ENCODE results near the gene PLCG2.

Gene PLCG2

DNA sequence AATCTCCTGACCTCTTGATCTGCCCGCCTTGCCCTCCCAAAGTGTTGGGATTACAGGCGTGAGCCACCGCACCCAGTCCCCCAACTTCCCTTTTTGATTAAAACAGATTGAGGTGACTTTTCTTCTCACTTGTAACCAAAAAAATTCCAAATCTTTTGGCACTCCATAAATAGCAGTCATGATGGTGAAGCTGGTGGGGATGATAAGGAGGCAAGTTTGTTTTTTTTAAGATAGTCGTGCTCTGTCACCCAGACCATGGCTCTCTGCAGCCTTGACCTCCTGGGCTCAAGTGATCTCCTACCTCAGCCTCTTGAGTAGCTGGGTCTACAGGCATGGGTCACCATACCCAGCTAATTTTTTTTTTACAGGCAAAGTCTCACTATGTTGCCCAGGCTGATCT, 34.7 kb upstream of the PLCG2 start:
- Histone ChIP-seq H2AFZ (ENCODE audit: low read depth, low read length) (no peak overlapping the region), H3K4me2 (ENCODE audit: low read length) (no peak overlapping the region), H3K79me2 (ENCODE audit: low read length) (peaks cover 17% of the 10 kb centered on the region), H3K36me3 (replicated peaks; ENCODE audit: low read depth, low read length) (no peaks in the 10 kb centered on the region), H3K9me3 (ENCODE audit: insufficient read depth, low read length) (no peaks in the 10 kb centered on the region), H3K9ac (ENCODE audit: low read length) (no peak overlapping the region), H3K27ac (ENCODE audit: low read length) (no peak overlapping the region), H3K4me3 (ENCODE audit: low read length) (no peak overlapping the region), H3K4me1 (ENCODE audit: low read length) (peaks cover 72% of the 10 kb centered on the region), H3K27me3 (ENCODE audit: low read depth, low read length) (no peaks in the 10 kb centered on the region), H4K20me1 (ENCODE audit: insufficient read depth, low read length) (no peaks in the 10 kb centered on the region)
- TF ChIP-seq EZH2phosphoT487 (IDR thresholded peaks at IDR 0.05; ENCODE audit: low read depth) = no peak

- Histone ChIP-seq H2AFZ (ENCODE audit: low read depth, low read length) (no peak overlapping the region), H3K4me2 (ENCODE audit: low read length) (no peak overlapping the region), H4K20me1 (ENCODE audit: insufficient read depth, low read length) (no peaks in the 10 kb centered on the region), H3K36me3 (replicated peaks; ENCODE audit: low read depth, low read length) (peaks cover 3% of the 10 kb centered on the region), H3K9ac (ENCODE audit: low read length) (no peak overlapping the region), H3K27ac (ENCODE audit: low read length) (0 out of 2 replicates have a peak overlapping the region, but pooled peaks have one; percentile 67), H3K27me3 (ENCODE audit: low read depth, low read length) (no peaks in the 10 kb centered on the region), H3K4me3 (ENCODE audit: low read length) (no peak overlapping the region), H3K9me3 (ENCODE audit: insufficient read depth, low read length) (no peaks in the 10 kb centered on the region), H3K4me1 (ENCODE audit: low read length) (peaks cover 72% of the 10 kb centered on the region), H3K79me2 (ENCODE audit: low read length) (peaks cover 13% of the 10 kb centered on the region; the same call in 1 of the 2 replicates)
- no peak for TF ChIP-seq EZH2phosphoT487 (IDR thresholded peaks at IDR 0.05; ENCODE audit: low read depth)
- no peak for TF ChIP-seq CTCF (IDR thresholded peaks at IDR 0.05; ENCODE audit: low read depth, low read length)
Observed at GRCh38 chr16:81744911-81745310, 34.2 kb upstream of the PLCG2 start.

DNA sequence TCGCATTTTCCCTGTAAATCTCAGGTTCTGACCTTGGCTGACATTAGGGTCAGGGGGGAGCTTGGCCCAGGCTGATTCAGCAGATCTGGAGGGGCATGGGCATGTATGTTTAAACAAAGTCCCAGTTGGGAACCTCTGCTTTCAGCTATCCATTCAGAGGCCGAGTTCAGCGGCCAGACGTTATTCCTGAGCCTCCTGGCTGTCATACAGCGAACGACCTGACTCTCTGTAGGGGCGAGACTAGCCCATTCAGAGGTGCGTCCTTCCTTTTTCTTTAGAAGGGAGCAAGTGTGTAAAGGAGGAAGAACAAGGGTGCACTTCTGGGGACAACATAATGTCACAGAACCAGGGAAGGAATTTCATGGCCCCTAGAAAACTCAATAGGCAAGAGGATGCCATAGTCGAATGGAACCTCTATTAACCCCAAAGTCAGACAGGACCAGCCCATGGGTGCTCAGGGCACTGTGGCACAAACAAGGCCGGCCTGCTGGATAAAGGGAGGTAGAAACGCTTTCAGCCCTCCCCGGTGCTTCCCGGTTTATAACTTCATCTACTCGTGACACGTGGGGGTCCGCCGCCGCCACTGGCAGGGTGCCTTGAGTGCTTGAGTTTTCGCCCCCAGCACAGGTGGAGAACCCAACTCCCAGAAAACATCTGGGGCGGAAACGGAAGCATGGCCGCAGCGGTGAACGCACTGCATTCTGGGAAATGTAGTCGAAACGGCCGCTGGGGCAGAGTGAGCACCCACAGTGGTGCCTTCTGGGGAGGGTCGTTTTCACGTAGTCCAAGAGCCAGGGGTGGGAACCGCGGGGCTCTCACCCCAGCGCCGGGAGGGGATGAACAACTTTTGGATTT, 33.2 kb upstream of the PLCG2 start:
- H3K9me3 ChIP-seq (ENCODE audit: insufficient read depth, low read length) = no peaks in the 10 kb centered on the region
- peaks cover 3% of the 10 kb centered on the region for H3K36me3 ChIP-seq (replicated peaks; ENCODE audit: low read depth, low read length)
- peak overlapping the region; percentile 67 for H3K27ac ChIP-seq (ENCODE audit: low read length)
- H3K27me3 ChIP-seq (ENCODE audit: low read depth, low read length) = no peaks in the 10 kb centered on the region
- peak overlapping the region; percentile 91 for H3K4me2 ChIP-seq (ENCODE audit: low read length)
- peak overlapping the region; percentile 80 for H3K4me3 ChIP-seq (ENCODE audit: low read length)
- peak overlapping the region; percentile 78 for H3K9ac ChIP-seq (ENCODE audit: low read length)
- no peak for TF ChIP-seq EZH2phosphoT487 (IDR thresholded peaks at IDR 0.05; ENCODE audit: low read depth)
- no peak for TF ChIP-seq CTCF (IDR thresholded peaks at IDR 0.05; ENCODE audit: low read depth, low read length)
- H4K20me1 ChIP-seq (ENCODE audit: insufficient read depth, low read length) = no peaks in the 10 kb centered on the region
- peaks cover 68% of the 10 kb centered on the region for H3K4me1 ChIP-seq (ENCODE audit: low read length)
- H2AFZ ChIP-seq (ENCODE audit: low read depth, low read length) = peak overlapping the region; percentile 33; the same call in 1 of the 2 replicates
- H3K79me2 ChIP-seq (ENCODE audit: low read length) = peaks cover 13% of the 10 kb centered on the region; the same call in 1 of the 2 replicates

DNA sequence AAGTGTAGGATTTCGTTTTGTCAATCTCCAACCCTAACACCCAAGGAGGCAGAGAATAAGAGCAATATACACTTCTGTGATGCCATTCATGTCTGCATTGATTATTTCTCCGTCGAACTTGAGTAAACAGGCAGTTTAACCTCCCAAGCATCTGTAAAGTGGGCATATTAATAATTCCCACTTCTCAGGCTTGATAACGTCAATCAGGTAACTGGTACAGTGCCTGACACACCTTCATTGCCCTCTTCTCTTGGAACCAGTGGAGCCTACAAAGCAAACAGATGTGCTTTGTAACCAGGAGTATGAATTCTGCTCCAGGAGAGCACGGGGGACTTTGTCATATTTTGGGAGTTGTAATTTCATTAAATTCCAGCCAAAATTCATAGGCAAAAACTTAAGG, 32.5 kb upstream of the PLCG2 start:
- peaks cover 9% of the 10 kb centered on the region; the same call in 1 of the 2 replicates for H3K79me2 ChIP-seq (ENCODE audit: low read length)
- no peaks in the 10 kb centered on the region for H3K9me3 ChIP-seq (ENCODE audit: insufficient read depth, low read length)
- peaks cover 68% of the 10 kb centered on the region for H3K4me1 ChIP-seq (ENCODE audit: low read length)
- H3K9ac ChIP-seq (ENCODE audit: low read length) = peak overlapping the region; percentile 78
- peak overlapping the region; percentile 67 for H3K27ac ChIP-seq (ENCODE audit: low read length)
- no peaks in the 10 kb centered on the region for H4K20me1 ChIP-seq (ENCODE audit: insufficient read depth, low read length)
- H3K4me2 ChIP-seq (ENCODE audit: low read length) = peak overlapping the region; percentile 91
- H3K4me3 ChIP-seq (ENCODE audit: low read length) = peak overlapping the region; percentile 80
- peaks cover 3% of the 10 kb centered on the region for H3K36me3 ChIP-seq (replicated peaks; ENCODE audit: low read depth, low read length)
- no peaks in the 10 kb centered on the region for H3K27me3 ChIP-seq (ENCODE audit: low read depth, low read length)
- peak overlapping the region; percentile 33; the same call in 1 of the 2 replicates for H2AFZ ChIP-seq (ENCODE audit: low read depth, low read length)
- TF ChIP-seq CTCF (IDR thresholded peaks at IDR 0.05; ENCODE audit: low read depth, low read length) = no peak
- TF ChIP-seq EZH2phosphoT487 (IDR thresholded peaks at IDR 0.05; ENCODE audit: low read depth) = no peak

All from OCI-LY3 (cell line).